Prostate gland (tissue), 2 donors: Measurements from ENCODE around the gene CYP46A1. TPM values are rescaled to one million over a fixed set of nuclear protein-coding genes. Genes with fewer than 3 reads are reported as not detected.
"Not testable (repeated sequence)": the region's sequence is repeated elsewhere in the genome, so short reads cannot be mapped to it uniquely, and the experiment has no call there.

Experiments
- DNase-seq: peaks from one replicate; pipeline ENCODE4 v3.0.0-alpha.2; 2019; ENCODE audit warnings: low spot score
- H3K27ac ChIP-seq, 2 donors: fragments of 200-600 bp; sonication (generic); 2 replicates each; pipeline ENCODE4 v1.5.1; 2017 to 2019
- H3K27me3 ChIP-seq: fragments of 200-600 bp; sonication (generic); replicated peaks from 2 replicates; pipeline ENCODE4 v1.5.1; 2019; ENCODE audit not compliant: insufficient read depth
- H3K36me3 ChIP-seq, 2 donors: fragments of 200-600 bp; sonication (generic); 1 replicate in 1 of 2; 2 replicates in 1 of 2; pipeline versions ENCODE4 v1.5.1 to v1.8.1; 2017 to 2019
- H3K4me1 ChIP-seq: fragments of 200-600 bp; sonication (generic); replicated peaks from 2 replicates; pipeline ENCODE4 v1.5.1; 2019
- H3K4me3 ChIP-seq, 2 donors: fragments of 200-600 bp; sonication (generic); 2 replicates each; pipeline ENCODE4 v1.5.1; 2017 to 2019
- H3K9me3 ChIP-seq: fragments of 200-600 bp; sonication (generic); 2 replicates; pipeline ENCODE4 v1.5.1; 2017
- CTCF ChIP-seq, 4 experiments: fragments of 200-600 bp in 2 of 4; fragments of 450-650 bp in 2 of 4; sonication (generic) in 2 of 4; IDR thresholded peaks; 1 replicate in 3 of 4; 2 replicates in 1 of 4; pipeline ENCODE4 v1.5.1; 2016 to 2019; ENCODE audit warnings: antibody characterized with exemption in 4 of 4, mild to moderate bottlenecking in 2 of 4, moderate library complexity in 2 of 4
- POLR2A ChIP-seq: fragments of 450-650 bp; IDR thresholded peaks from one replicate; pipeline ENCODE4 v1.6.1; 2016; ENCODE audit warnings: antibody characterized with exemption, mild to moderate bottlenecking
- POLR2AphosphoS5 ChIP-seq: sonication (generic); formaldehyde crosslinking; IDR thresholded peaks from one replicate; pipeline ENCODE4 v1.6.1; 2017; ENCODE audit warnings: antibody characterized with exemption
- WGBS: methylation state at CpG from one replicate; pipeline ENCODE4 v1.1.5; 2018; 5-methylcytosine and 5-hydroxymethylcytosine counted together
- intact Hi-C: fragments of 100-400 bp; cut with DNase I; formaldehyde crosslinking; loops from one replicate; pipeline ENCODE4 v1.14.2; 2022
- total RNA-seq, 2 donors: library from RNA; depleted of rRNA; stranded (reverse); fragments of >200 nt; gene quantifications; one replicate each; pipeline ENCODE4 v1.1.0, GENCODE V29; 2016

The CYP46A1 gene
- total RNA-seq, 2 donors from 2014 or later = 0.46 to 6.5 TPM

- H3K9me3 ChIP-seq = no peaks in the 10 kb centered on the region
- no peak overlapping the region for H3K27ac ChIP-seq
- WGBS = 94% methylated on average over 9 of the region's 9 CpGs
These were observed 75.4 kb downstream of the CYP46A1 start for GRCh38 chr14:99759546-99759925.

GRCh38 chr14:99760817-99761216 is 76.7 kb downstream of the CYP46A1 start:
- Histone ChIP-seq H3K36me3 (no peaks in the 10 kb centered on the region), H3K27me3 (no peaks in the 10 kb centered on the region), H3K4me3 (no peak overlapping the region), H3K27ac (no peak overlapping the region), H3K9me3 (no peaks in the 10 kb centered on the region), H3K4me1 (no peaks in the 10 kb centered on the region)
- TF ChIP-seq POLR2AphosphoS5 (no peak), POLR2A (no peak), CTCF (IDR thresholded peaks at IDR 0.05) (no peak)
- DNase-seq = no peak
- intact Hi-C loops = no loop called here
- 75% methylated on average over 5 of the region's 5 CpGs for WGBS

More at GRCh38 chr14:99759546-99759925, 75.4 kb downstream of the CYP46A1 start:
- Histone ChIP-seq H3K36me3 (no peaks in the 10 kb centered on the region), H3K4me1 (no peaks in the 10 kb centered on the region), H3K27me3 (no peaks in the 10 kb centered on the region), H3K4me3 (no peak overlapping the region)
- intact Hi-C loops = loop anchor here (5.0 kb wide), 1 partner anchor 33 kb away; the partner anchor contains the start of gene EML1
- no peak for DNase-seq
- TF ChIP-seq POLR2A (no peak), CTCF (IDR thresholded peaks at IDR 0.05) (no peak), POLR2AphosphoS5 (no peak)

GRCh38 chr14:99762911-99763310 is 78.8 kb downstream of the CYP46A1 start:
- 78% methylated on average over 4 of the region's 4 CpGs for WGBS
- DNase-seq, H3K4me1 ChIP-seq, H3K9me3 ChIP-seq, intact Hi-C loops, H3K27me3 ChIP-seq, H3K27ac ChIP-seq, H3K36me3 ChIP-seq, H3K4me3 ChIP-seq: not testable (repeated sequence)

- H3K27me3 ChIP-seq = no peaks in the 10 kb centered on the region
- DNase-seq = no peak
- H3K4me3 ChIP-seq = no peak overlapping the region
- H3K4me1 ChIP-seq = no peaks in the 10 kb centered on the region
- H3K9me3 ChIP-seq = no peaks in the 10 kb centered on the region
- no peaks in the 10 kb centered on the region for H3K36me3 ChIP-seq
- no peak overlapping the region for H3K27ac ChIP-seq
- WGBS = 85% methylated on average over 13 of the region's 13 CpGs
- intact Hi-C loops = no loop called here
- TF ChIP-seq POLR2A = no peak
- TF ChIP-seq POLR2AphosphoS5 = no peak
- no peak for TF ChIP-seq CTCF (IDR thresholded peaks at IDR 0.05)
These were observed 79.6 kb downstream of the CYP46A1 start for GRCh38 chr14:99763527-99764221.

- intact Hi-C loops = no loop called here
- H3K4me1 ChIP-seq = no peaks in the 10 kb centered on the region
- no peak overlapping the region for H3K27ac ChIP-seq
- no peak for DNase-seq
- no peak overlapping the region for H3K4me3 ChIP-seq
- no peaks in the 10 kb centered on the region for H3K9me3 ChIP-seq
- H3K36me3 ChIP-seq = no peaks in the 10 kb centered on the region
- TF ChIP-seq POLR2A (no peak), POLR2AphosphoS5 (no peak), CTCF (IDR thresholded peaks at IDR 0.05) (no peak)
- 91% methylated on average over 11 of the region's 11 CpGs for WGBS
- H3K27me3 ChIP-seq = no peaks in the 10 kb centered on the region
These were observed 80.2 kb downstream of the CYP46A1 start for GRCh38 chr14:99764222-99764706.
